ENCODE data around the gene TM9SF1.

TM9SF1 gene

DNA sequence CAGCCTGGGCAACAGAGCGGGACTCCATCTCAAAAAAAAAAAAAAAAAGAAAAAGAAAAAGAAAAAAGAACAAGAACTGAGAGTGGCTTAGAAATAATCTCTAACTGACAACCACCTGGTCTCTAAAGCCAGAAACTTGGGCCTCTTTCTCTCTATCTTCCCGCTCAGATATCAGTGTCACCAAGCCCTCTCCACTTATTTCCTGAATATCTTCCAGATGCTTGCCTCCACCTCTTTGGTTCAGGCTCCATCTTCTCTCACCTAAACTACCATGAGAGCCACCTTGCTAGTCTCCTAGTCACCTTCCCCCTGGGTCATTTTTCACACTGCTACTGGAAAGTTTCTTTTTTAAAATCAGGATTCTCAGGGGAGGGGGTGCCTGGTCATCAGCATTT is 1.8 kb upstream of the TM9SF1 start:
- no peak for DNase-seq (ENCODE audit: low read depth in 2 of 2)

DNA sequence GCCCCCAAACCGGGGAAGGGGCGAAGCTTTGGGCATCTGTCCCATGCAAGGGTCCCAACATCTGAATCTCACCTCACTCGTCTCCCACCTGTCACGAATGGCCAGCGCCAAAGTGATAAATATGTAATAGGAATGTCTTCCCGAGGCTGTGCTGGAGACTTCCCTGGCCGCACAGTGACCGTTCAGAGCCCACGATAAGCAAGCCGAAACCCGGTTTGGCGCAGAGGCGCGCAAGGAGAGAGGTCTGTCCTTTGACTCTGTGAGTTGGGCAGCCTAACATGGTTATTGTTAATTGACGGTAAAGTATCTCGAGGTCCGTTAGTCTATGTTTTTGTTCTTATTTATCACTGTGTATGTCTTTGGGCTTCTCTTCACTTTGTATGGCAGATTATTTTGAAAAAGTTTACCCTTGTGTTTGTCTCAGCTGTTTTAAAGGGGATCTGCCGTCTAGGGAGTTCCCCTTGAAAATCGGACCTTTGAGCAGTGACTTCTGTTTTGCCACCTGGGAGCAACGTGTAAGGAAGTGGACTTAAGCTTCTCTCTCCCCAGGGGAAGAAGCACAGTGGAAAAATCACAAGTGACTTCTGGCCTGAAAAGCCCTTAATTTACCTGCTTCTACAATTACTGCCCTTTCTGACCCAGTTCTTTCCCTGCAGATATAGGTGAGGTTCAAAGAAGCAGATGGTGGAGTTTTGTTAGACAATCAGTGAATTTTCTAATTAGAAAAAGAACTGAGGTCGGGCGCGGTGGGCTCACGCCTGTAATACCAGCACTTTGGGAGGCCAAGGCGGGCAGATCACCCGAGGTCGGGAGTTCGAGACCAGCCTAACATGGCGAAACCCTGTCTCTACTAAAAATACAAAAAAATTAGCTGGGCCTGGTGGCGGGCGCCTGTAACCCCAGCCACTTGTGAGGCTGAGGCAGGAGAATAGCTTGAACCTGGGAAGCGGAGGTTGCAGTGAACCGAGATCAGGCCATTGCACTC is 1.1 kb upstream of the TM9SF1 start:
- DNase-seq (ENCODE audit: low read depth in 2 of 2), result no peak

DNA sequence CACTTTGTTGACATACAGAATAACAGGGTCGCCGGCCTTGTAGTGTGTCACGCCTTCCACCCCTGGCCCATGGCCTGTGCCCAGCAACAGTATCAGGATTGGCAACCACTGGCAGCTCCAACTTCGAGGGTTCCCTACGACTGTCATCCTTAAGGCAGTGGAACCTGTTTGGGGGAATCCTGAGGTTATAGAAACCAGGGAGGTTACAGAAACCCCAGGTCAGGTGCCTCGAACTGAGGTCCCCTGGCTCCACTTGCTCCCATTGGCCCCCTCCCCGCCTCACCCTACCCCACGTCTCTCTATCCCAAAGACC is 412 bp downstream of the TM9SF1 start:
- no peak for DNase-seq (ENCODE audit: low read depth in 2 of 2)

DNA sequence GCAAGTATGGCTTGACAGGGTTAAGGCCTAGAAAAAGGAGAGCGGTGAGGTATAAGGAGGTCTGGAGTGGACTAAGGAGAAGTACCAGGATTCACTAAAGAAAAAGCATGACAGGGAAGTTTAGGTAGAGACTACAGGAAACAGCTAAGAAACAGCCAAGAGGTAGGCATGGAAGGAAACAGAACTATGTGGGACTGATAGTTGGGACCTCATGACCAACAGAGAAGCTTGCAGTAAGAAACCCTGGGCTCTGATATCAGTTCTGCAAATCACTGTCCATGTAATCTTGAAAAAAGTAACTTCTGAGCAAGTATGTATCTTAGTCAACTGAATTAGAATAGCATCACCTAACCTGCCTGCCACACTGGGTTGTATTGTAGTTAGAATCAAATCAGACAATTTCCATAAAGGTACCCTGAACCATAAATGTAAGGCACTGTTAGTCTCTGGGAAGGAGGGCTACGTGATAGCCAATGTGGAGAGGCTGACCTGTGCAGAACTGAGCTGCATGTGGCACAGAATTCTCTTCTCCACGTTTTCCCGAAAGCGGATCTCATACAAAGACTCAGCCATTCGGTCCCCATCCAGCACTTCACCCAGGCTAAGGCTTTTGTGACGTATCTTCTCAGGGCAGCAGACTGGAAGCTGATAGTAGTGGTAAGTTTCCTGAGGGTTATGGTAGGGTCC is 912 bp downstream of the TM9SF1 start:
- no peak for DNase-seq (ENCODE audit: low read depth in 2 of 2)

DNA sequence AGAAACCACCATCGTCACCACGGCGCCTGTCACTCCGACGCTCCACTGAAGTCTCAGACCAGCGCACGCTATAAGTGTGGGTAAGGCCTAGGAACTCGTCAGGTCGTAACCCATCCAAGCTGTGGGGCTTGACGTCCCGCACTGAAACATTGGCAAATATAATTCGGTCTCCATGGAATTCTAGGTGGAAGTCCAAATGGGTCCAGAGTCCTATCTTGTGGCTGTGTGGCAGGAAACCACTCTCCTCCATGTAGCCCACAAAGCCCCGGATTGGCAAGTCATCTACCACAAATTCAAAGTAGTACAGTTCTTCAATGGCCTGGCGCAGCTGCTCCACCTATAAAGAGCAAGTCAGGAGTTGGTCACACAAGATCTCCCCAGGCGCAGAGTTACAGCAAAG is 2.3 kb downstream of the TM9SF1 start:
- DNase-seq (ENCODE audit: low read depth in 2 of 2), result no peak

DNA sequence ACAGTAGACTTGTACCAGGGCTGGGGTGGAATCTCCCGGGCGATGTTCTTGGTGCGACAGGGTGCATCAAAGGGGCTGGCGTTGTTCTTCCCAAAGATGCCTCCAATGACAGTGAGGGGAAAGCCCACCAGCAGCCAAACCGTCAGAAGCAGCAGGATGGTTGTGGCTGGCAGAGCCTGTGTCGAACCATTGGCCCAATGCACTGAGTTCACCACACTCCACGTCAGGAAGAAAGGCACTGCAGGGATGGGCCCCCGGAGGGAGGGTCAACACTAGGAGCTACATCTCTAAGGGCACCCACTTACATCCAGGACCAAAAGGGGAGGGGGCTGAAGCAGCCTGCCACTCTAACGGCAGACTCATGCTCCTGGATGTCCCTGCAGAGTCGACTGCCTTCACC is 4.8 kb downstream of the TM9SF1 start:
- no peak for DNase-seq (ENCODE audit: low read depth in 2 of 2)

DNA sequence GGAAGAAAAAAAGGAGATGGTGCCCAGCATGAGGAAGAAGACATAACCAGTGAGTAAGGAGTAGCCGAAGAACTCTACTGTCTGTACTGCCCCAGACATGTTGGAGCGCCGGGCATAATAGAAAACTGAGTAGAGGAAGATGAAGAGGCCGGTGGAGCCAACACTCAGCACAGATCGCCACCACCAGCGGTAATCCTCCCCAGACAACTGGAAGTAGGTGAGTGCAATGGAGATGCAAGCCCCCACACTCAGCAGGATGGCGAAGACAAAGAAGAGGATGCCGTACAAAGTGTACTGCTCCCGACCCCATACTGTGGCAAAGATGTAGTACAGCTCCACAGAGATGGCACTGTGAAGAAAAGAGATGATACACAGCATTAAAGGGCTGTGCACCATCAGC is 5.8 kb downstream of the TM9SF1 start:
- DNase-seq (ENCODE audit: low read depth in 2 of 2), result no peak

DNA sequence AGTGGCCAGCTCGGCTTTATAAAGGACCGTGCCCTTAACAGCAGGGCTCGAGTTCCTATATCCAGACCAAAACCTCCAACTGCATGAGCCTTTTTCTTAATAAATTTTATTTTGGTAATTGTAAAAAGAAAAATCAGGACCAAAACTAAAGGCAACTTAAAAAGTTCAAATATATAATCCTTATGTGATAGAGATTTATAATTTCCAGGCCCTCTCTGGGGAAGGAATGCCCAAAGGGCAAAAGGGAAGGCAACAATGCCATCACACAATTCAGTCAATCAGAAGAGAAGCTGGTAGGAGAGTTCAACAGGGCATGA is 6.2 kb downstream of the TM9SF1 start:
- no peak for DNase-seq (ENCODE audit: low read depth in 2 of 2)

DNA sequence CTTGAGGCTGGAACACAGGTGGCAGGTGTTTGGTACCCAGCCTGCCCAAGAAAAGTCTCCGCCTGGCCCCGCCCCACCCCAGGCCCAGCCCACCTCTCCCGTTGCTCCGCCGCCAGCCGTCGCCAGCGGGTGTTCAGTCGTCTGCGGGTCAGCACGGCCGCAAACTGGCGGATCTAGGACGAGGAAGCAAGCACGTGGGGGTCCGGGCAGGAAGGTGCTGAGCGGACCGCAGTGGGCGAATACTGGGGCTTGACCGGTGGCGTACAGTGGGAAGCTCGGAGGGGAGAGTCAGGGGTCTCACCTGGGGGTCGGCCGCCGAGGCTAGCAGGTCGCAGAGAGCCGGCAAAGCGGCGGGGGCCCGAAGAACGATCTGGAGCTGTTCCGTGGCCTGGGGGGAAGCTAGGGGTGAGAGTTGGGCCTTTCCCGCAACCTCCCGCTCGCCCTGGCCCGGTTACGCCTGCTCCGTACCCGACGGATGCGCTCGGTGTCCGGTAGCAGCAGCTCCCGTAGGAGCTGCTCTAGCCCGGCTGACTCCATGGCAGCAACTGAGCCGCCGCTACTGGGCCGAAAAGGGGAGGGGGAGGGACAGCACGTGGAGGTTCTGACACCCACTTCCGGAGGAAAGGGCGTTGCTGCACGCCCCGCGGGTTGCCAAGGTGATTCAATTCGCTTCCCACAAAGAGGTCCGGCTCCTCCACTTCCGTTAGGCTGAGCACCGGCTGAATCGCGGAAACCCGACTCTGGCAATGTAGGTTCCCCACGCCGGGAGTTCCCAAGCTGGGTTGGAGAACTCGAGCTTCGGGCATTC is 6.8 kb downstream of the TM9SF1 start, which contains the start of gene IPO4:
IPO4 (minus strand) TSS at position 566 of the 808 bp plus-strand sequence; CDS start at position 537, 29 bp downstream.
- peak; percentile 82 to 87 for DNase-seq (ENCODE audit: low read depth in 2 of 2)

DNA sequence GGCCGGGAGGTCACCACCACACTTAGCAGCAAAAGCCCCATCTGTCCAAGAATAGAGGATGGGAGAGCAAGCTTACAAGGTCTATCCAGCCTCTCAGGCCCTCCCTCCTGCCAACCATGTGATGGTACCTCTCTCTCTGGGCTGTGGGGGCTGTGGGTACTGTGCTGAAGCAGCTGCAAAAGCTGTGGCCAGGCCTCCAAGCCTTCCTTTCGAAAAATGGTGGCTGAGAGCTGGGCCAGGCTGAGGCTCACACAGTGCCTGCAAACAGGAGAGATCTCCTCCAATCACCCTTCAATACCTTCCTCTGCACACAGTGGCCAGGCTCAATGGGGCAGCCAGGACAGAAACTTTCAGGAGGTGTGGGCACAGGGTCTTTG is 7.7 kb downstream of the TM9SF1 start:
- no peak for DNase-seq (ENCODE audit: low read depth in 2 of 2)

DNA sequence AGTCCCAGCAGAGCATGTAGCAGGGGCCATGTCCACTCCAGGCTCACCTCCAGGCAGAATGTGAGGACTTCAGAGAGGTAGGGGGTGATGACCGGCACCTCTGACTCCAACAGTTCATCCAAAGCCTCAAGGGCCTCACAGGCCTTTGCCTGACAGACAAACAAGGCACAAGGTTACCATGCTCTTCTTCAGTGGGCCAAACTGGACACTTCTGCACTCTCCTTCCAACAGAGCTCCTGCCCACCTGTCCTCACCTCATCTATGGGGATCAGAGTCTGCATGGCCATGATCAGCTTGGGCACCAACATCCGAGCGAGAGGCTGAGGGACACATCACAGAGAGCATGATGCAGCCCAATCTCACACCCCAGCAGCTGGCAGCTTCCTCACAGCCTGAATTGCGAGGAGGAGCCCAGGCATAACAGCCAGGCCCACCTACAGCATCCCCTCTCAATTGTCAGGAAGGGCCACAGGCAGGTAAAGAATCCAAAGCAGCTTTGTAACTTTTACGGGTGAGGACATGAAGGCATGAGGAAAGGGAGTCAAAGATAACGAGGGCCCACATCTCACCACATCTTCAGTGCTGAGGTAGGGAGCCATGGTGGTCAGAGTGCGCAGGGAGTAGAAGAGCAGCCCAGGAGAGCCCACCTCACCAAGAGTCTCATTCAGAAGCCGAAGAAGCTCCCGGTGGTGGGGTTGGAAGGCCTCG is 8.3 kb downstream of the TM9SF1 start:
- no peak for DNase-seq (ENCODE audit: low read depth in 2 of 2)

DNA sequence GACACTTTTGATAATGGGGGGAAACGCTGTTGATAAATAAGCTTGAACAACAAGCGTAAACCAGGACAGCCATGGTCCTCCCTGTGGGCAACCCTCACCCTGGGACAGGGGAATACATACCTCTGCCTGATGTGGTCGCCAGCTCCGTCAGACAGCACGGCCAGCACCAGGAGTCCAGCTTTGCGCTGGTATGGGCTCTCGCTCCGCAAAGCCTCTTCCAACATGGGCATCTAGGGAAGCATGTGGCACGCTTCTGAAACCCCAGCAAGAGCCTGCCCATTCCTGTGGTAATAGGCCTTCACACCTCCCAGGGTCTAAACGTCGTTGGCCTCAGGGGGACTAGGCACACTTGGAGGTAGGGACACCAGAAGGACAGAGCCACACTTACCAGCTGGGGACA is 9.5 kb downstream of the TM9SF1 start:
- DNase-seq (ENCODE audit: low read depth in 2 of 2), result no peak

DNA sequence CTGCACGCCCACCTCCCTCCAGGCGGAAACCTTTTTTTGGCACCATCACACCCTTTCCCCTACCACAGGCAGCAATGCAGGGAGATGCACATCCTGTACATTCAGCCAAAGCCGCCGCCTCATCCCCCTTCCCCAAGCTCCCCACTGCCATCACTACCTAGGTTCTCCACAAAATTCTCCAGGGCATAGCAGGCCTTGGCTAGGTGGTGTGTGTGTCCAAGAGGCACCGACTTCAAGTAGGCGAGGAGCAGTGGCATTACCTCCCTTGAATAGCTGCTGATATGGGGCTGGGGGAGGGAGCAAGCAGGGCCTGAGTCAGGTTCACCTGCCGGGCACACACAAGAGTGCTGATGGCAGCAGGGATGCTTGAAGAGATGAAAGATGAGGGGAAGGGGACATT is 10.2 kb downstream of the TM9SF1 start:
- no peak for DNase-seq (ENCODE audit: low read depth in 2 of 2)

DNA sequence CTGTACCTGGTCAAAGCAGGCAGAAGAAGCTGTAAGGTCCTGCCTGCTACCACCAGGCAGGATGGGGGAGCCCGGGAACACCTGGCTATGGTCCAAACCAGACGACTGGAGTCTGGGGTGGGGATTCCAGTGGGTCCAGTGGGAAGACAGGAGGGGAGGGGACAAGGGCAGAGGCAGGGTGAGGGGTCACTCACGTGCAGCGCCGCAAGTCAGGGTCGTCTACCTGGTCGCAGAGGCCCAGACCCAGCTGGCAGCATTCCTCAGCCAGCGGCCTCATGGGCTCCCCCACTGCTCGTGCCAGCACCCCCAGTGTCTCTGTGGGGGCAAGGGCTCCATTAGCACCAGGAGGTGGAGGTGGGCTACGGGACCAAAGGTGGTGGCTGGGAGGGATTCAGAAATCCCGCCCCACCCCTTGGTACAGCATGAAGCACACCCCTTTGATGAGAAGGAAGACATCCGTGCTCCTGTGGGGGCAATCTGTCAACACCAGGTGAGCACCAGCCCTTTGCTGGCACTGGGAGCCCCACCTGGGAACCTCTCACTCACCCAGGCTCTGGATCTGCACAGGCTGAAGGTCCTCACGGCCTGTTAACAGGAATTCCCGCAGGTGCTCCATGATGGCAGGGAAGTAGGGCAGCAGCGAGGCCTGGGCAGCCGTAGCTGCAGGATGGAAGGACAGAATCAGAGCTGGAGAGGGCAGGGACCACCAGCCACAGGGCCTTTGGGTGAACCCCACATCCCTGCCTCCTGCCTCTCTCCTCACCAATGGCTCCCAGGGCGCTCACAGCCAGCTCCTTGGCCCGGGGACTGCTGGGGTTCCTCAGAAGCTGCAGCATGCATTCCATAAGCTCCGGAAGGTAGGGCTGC is 10.9 kb downstream of the TM9SF1 start:
- no peak for DNase-seq (ENCODE audit: low read depth in 2 of 2)

DNA sequence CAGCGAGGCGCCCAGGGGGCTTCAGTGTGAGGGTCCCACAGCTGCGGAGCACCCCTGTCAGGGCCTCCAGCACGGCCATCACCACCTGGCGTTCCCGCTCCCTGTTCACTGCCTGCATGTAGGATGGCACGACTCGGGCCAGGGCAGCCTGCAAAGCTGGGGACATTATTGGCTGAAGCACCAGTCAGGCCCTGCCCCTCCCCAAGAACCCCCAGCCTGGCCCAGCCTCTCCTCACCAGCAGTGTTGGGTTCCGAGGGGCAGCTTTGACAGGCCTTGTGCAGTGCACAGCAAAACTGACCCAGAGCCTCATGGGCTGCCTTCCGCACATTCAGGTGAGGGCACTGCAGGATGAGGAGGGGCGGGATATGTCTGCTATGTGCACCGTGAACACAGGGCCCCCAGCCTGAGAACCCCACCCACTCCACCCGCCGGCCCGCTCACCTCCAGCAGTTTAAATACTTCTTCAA is 12.2 kb downstream of the TM9SF1 start:
- no peak for DNase-seq (ENCODE audit: low read depth in 2 of 2)

DNA sequence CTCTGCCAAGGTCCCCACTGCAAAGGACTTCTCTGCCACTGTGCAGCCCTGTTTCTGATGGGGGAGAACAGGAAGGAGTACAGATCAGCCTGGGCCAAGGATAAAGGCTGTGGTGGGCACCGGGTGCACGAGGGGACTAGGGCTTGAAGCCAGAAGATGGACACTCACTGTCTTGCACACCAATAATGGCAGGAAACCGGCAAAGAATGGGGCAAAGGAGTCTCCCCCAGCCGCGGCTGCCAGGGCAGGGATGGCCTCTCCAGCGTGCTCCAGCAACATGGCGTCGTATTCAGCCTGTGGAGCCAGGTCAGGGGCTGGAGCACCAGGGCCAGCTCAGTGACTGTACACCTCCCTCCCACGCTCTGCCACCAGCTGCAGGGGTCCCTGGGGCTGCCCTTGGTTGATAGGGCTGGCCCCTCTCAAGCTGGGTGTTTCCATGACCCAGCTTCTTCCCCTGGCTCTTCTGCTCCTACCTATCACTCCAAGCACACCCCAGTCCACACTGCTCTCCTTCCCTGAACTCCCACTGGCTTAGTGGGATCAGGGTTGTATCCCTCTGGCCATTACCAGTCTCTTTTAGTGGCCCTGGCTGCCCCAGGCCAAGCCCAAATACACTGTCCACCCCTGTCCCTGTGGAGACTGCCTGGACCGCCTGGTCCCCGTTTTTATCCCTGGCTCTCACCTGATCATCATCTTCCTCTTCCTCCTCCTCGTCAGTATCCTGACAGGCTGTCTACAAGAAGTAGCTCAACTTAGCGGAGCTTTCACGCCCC is 12.9 kb downstream of the TM9SF1 start:
- no peak for DNase-seq (ENCODE audit: low read depth in 2 of 2)

DNA sequence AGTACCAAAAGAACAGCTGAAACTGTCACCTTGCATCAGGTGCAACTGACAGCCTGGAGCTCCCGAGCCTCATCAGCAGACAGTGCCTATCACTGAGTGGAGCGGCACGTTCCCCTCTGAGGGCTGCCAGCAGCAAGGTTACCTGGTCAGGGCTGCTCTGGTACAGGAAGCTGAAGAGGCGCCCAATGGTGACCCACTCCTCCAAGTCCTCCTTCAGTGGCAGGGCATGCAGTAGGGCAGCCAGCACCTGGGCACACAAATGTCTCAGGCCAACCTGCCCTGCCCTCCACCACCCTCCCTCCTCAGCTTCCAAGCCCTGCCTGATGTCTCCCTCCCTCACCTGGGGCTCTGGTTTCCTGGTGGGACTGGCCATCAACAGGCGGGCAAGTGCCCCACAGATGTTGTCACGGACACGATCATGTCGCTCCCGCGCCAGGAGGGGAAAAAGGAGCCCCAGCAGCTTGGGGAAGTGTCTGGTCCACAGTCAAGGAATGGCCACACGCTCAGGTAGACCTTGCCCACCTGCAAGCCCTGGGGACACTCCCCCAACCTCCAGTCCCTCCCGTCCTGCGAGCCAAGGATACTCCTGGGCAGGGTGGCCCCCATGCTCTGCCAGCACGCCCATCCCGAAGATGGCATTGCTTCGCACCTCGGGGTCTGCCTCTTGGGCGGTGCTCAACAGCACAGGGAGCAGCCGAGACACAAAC is 13.7 kb downstream of the TM9SF1 start:
- DNase-seq (ENCODE audit: low read depth in 2 of 2), result no peak

DNA sequence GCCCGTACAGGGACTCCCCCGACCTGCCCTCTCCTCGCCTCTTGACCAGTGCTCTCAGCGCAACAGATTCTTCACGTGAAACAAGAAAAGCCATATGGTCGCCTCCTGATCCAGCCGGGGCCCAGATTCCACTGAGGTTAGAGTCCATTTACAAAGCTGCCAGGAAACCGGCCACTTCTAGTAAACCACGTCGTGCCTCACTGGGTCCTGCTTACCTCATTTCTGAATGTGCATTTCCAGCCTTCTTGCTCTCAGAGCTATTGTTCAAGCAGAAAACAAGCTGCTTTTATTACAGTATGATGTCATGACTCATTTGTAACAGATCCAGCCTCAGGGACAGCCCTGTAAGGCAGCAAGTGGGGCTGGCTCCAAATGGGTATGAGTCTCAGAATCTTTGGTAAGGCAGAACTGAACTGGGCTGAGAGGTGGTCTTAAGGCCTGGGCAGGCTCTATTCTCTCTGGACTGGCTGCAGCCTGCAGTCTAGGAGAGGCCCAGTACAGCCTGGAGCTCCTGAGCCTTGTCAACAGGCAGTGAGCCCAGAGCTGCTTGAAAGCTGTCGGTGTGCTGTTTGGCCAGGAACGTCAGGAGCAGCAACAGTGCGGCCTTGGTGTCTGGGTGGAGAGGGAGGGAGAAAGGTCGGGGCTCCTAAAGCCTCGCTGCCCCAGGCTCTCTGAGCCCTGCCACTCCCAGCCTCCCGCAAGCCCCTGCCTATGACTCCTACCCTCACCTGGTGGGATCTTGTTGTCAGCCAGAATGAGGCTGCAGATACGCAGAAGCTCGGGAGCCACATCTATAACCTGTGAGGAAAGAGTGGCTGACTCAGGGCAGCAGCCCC is 15.1 kb downstream of the TM9SF1 start:
- no peak for DNase-seq (ENCODE audit: low read depth in 2 of 2)
